ENCODE measurements around the gene KCNMB1.

DNA sequence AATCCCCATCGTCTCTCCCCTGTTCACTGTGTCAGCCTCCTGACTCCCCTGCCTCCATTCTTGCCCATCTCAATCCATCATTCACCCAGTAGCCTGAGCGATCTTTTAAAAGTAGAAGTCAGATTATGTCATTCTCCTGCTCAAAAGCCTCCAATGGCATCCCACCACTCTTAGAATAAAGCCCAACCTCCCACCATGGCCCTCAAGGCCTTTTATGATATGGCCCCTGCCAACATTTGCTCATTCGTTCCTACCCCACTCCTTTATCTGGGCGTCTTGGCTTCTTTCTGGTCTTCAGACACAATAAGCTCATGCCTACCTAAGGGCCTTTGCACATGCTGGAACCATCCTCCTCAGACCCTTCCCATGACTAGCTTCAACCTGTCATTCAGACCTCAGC, 35.5 kb upstream of the KCNMB1 start:
- TF ChIP-seq CTCF (conservative IDR thresholded peaks at IDR 0.05) (no peak), ZFX (IDR thresholded peaks at IDR 0.05) (no peak)

Measured in C4-2B (cell line).